Measurements from ENCODE around the gene SH3RF1.
"Not testable (repeated sequence)": the region's sequence is repeated elsewhere in the genome, so short reads cannot be mapped to it uniquely, and the experiment has no call there.

SH3RF1 gene

DNA sequence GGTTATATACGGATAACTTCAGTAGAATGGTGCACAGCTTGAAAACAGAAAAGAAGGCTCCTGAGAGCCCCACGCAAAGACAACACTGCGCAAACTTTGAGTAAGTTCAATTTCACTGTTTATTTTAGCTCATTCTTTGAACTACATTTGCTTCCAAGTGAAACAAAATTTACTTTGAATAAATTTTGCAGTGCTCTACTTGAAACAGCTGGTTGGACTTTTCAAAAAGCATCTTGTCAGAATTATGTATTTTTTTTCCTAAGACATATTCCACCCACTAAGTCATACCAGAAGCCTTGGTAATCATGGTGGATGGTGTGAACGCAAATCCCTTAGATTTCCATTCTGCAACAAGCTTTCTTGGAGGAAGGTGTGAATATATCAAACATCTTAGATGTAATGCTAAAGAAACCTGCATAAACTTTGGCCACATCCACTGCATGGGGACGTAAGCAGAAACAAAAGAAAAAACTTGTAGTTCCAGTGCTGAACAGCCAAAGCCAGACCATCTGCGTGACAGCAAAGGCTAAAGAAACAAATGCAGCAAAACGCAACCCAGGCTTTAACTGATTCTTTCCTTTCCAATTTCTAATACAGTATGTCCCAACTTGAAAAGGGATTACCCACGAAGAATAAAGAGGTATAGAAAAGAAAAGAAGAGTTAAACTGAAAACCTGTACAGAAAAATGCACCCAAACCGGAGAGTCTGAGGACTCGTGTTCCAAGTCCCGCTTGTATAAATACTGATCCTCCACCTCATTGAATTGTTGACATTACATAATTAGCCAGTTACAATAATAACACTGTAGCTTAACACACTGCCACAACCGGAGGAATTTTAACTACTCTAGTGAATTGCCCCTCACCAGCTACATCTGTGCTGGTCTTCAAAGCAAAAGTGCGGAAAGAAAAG lies 90.9 kb downstream of the SH3RF1 start:
- DNase-seq (ENCODE audit: insufficient read length, low spot score) (no peak), FAIRE-seq (no peak)
- no peak for TF ChIP-seq POLR2A (IDR thresholded peaks at IDR 0.05; ENCODE audit: low read depth, low read length)

DNA sequence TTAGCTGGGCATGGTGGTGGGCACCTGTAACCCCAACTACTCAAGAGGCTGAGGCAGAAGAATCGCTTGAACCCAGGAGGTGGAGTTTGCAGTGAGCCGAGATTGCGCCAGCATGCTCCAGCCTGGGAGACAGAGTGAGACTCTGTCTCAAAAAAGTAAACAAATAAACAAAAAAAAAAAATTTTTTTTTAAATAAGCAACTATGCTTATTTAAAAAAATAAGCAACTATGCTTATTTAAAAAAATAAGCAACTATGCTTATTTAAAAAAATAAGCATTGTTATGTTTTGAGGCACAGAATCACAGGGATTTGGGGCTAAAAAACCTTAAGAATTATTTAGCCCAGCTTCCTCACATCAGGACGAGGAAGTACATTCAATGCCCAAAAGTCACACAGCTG lies 92.7 kb downstream of the SH3RF1 start:
- DNase-seq (ENCODE audit: insufficient read length, low spot score); FAIRE-seq: not testable (repeated sequence)

DNA sequence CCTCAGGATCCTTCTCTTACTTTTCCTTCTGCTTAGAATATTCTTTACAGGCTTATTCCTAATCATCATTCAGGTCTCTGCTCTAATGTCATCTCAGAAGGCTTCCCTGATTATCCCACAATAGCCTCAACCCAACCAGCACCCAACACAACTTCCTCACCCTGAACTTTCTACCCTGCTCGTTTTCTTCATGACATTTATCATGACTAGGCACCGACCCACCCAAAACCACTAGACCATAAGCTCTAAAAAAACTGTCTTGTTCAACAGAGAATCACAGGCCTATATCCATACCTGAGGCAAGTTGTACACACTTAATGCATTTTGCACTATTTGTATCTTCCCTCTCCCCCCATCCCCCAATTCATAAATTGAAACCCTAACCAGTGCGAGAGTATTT lies 95.3 kb downstream of the SH3RF1 start:
- FAIRE-seq (no peak), DNase-seq (ENCODE audit: insufficient read length, low spot score) (no peak)
- TF ChIP-seq POLR2A (IDR thresholded peaks at IDR 0.05; ENCODE audit: low read depth, low read length), result no peak

DNA sequence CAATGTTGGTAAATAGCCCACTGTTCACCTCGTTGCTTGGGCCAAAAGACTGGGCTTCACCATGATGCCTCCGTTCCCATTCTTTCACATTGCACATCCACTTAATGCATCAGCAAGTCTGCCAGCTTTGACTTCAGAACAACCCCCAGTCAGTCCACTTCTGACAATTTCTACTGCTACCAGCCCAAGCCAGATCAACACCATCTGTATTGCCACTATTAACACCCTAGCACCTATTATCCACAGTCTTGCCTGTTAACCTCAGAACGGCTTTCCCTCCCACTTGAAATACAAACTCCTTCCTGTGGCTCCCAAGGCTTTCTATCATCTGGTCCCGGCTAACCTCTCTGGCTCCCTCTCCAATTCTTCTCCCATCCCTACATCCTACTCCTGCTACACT lies 95.7 kb downstream of the SH3RF1 start:
- no peak for FAIRE-seq
- TF ChIP-seq POLR2A (IDR thresholded peaks at IDR 0.05; ENCODE audit: low read depth, low read length), result no peak
- DNase-seq (ENCODE audit: insufficient read length, low spot score), result no peak

DNA sequence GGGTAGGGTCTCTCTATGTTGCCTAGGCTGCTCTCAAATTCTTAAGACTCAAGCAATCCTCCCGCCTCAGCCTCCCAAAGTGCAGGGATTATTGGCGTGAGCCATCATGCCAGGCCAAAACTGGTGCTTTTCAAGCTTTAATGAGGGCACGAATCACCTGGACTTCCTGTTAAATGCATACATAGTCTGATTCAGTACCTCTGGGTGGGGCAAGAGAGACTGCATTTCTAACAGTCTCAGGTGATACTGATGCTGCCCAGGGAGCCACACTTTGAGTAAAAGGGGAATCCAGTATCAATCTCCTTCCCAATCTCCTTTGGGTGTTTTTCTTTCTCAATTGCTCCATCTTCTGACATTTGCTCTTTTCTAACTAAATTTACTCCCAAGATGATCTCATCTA lies 96.5 kb downstream of the SH3RF1 start:
- FAIRE-seq (no peak), DNase-seq (ENCODE audit: insufficient read length, low spot score) (no peak)
- no peak for TF ChIP-seq POLR2A (IDR thresholded peaks at IDR 0.05; ENCODE audit: low read depth, low read length)

DNA sequence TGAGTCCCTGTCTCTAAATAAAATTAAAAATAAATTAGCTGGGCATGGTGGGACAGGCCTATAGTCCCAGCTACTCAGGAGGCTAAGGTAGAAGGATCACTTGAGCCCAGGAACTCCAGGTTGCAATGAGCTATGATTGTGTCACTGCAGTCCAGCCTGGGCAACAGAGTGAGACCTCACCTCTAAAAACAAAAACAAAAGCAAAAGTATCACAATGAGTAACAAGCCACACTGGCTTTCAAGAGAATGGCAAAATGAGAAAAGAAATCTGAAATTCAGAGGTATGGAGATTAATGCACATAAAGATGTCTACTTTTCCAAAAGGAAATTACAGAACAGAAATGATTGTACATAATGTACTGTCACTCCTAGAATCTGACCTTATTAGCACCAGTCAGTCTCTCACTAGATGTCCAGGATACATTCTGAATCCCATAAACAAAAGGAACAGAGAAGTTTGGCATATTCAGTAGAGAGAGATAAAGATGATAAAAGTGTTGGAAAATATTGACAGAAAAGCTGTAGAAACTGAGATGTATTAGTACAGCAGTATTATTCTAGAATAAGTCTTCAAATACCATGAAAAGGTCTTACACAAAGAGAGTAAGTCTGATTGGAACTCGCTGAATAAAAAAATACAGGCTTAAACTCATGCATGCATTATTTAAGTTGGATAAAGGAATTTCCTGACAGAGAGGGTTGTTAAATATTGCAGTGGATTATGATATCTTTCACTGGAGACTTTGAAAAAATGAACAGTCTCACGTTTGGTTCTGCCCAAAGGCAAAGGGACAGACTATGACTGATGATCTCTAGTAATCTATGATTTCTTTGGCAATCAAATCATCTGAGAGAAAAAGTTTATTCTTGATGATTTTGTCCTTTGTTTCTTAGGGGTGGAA lies 102.5 kb downstream of the SH3RF1 start:
- FAIRE-seq, result peak; percentile 72
- TF ChIP-seq POLR2A (IDR thresholded peaks at IDR 0.05; ENCODE audit: low read depth, low read length), result no peak

DNA sequence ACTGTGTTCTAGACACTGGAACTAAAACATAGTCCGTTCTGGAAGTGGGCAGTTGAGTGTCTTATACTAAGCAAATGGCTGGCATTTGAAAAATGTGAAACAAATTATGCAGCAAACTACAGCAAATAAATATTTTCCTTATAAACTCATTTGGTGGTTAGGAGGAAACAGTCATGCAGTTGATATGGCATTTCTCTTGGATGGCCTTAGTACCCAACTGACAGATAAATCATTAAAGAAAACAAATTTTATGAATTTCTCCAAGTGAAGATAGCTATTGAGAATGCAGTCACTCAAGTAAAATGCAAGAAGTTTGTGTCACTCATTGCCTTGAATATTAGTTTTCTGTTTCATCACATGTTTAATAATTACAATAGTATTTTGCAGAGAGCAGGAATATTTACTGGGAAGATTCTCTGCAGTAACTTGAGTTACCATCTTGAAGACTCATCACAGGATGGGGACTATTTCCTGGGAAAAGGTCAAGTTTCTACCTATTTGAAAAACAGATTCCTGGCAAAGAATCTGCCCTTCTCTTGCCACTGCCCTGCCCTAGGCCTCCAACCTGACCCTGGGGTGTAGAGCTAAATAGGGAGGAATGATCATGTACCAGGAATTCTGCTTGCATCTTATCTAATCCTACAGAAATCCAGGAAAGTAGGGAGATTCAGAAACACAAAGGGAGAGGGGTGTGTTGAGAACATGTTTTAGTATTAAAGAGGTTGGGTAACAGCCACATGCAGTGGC lies 105.9 kb downstream of the SH3RF1 start:
- DNase-seq (ENCODE audit: insufficient read length, low spot score), result peak; percentile 5
- no peak for TF ChIP-seq POLR2A (IDR thresholded peaks at IDR 0.05; ENCODE audit: low read depth, low read length)
- FAIRE-seq, result no peak

More for the DNA sequence above, 102.5 kb downstream of the SH3RF1 start:
- DNase-seq (ENCODE audit: insufficient read length, low spot score), result no peak

DNA sequence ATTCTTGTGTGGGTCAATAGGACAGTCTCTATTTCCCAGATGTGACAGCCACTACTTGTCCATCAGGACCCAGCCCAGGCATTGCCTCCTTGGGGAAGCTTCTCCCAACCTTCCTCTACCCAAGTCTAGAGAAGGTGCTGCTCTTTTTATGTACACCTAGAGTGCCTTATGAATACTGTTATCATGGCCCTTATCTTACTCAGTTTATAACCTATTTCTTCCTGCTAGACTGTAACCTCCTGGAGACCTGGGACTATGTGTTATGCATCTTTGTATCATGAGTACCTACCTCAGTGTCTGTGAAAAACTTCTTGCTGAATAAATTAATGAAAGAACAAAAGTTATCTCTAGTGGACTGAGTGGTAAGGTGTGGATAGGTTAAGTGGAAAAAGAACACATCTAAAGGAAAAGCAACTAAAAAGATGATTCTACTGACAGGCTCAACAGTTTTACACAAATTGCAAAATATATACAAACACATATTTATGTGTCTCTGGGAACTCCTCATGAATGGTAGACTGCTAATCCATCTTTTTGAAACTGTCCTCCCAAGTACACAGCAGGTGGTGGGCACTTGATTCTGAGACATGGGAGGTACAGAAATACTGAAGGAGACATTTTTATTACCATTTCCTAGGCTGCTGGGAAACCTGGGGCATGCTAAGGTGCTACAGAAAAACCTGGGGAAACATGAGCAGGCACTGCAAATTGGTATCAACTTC lies 106.6 kb downstream of the SH3RF1 start:
- FAIRE-seq (no peak), DNase-seq (ENCODE audit: insufficient read length, low spot score) (no peak)
- TF ChIP-seq POLR2A (IDR thresholded peaks at IDR 0.05; ENCODE audit: low read depth, low read length), result no peak

DNA sequence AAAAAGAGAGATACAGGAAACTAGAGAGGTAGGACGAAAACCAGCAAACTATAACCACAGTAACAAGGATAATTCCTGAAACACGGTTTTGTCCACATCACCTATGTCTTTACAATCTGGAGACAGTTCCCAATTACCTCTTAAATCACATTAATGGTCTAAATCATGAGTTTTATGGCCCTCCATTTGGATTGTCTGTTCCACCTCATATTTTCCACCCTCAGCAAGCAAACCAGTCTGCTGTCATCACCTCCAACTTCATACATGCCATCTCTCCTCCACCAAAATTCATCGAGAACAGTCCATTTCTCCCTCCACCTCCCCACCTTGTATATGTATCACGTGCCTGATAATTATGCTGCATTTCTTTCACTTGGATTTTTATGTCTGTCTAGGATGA lies 107.3 kb downstream of the SH3RF1 start:
- DNase-seq (ENCODE audit: insufficient read length, low spot score) (no peak), FAIRE-seq (no peak)
- no peak for TF ChIP-seq POLR2A (IDR thresholded peaks at IDR 0.05; ENCODE audit: low read depth, low read length)

DNA sequence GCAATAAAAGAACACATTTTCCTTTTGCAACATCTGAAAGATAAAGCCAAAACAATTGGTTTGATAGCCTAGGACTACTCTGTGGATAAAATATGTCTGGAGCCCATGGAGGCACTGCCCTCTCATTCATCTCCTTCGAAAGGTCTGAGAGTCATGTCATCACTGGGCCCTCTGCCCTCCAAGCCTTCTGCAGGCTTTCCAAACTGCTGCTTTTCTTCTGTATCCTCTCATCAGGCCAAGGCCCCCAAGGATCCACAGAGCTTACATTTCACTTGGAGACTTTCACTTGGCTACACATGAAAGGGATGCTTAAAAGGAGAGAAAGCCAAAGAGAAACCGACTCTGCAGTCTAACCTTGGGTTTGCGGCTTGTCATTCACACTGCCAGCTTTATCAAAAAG lies 109.9 kb downstream of the SH3RF1 start:
- no peak for TF ChIP-seq POLR2A (IDR thresholded peaks at IDR 0.05; ENCODE audit: low read depth, low read length)
- FAIRE-seq, result no peak
- no peak for DNase-seq (ENCODE audit: insufficient read length, low spot score)

DNA sequence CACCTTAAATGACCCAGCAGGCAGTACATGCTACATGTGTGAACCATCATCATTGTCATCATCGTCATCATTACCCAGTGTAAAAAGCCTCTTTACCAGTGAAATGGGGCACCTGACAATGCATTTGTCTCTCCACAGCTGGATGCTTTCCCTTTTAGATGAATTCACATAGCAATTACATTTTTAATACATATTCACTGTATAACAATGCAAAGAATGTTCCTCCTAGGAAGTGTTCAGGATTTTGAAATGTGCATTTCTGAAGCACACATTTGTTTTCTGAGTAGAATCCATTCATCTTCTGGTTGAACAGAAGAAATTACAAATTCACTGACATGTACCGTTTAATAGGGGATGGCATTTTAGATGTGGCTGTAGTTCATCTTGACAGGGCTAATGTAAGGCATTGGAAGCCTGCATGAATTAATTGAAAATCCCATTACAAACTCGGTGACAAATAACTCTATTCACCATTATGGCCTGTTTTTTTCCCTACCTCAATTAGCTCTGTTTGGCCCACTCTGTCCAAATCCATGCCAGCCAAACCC lies 111.1 kb downstream of the SH3RF1 start:
- FAIRE-seq (no peak), DNase-seq (ENCODE audit: insufficient read length, low spot score) (peak; percentile 5)

DNA sequence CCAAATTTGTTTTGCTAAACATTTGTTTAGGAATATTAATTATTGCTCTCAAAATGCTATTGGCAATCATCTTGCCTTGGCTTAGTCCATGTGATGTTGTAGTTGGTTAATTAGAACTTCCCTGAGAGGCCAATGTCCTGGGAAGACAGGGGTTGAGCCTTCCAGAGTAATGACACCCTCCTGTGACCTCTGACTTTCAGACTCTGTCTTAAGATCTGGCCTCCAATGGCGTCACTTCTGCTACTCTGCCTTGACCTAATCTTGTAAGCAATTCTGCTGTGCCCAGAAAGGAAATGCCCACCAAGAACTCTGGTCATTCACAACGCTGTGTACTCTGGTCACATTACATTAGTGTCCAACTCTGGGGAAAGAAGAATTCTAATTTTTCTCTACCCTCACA lies 111.9 kb downstream of the SH3RF1 start:
- DNase-seq (ENCODE audit: insufficient read length, low spot score) (no peak), FAIRE-seq (no peak)
- no peak for TF ChIP-seq POLR2A (IDR thresholded peaks at IDR 0.05; ENCODE audit: low read depth, low read length)

More for the DNA sequence above, 111.1 kb downstream of the SH3RF1 start:
- TF ChIP-seq POLR2A (IDR thresholded peaks at IDR 0.05; ENCODE audit: low read depth, low read length), result no peak

DNA sequence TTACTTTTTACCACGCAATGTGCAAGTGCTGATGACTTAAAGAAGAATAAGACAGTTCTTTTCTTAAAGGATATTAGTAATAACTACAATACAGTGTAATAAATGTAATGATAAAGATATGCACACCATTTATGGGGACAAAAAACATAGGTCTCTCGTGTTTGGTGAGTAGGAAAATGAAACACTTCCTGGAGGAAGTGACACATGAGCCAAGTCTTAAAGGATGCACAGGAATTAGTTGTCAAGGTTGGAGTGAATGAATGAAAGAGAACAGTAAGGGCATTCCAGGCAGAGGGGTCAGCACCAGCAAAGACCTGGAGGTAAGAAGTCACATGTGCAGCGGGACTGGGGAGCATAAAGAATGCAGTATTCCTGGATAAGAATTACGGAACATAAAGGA lies 112.7 kb downstream of the SH3RF1 start:
- TF ChIP-seq POLR2A (IDR thresholded peaks at IDR 0.05; ENCODE audit: low read depth, low read length), result no peak
- DNase-seq (ENCODE audit: insufficient read length, low spot score), result no peak
- FAIRE-seq, result no peak

All from H54 (cell line).